Skin epidermis (tissue), 12 donors: ENCODE results near the gene ERCC5.

Experiments
- H3K27ac ChIP-seq, 21 experiments: fragments of 200-600 bp; sonication (generic) in 11 of 21; one replicate each; pipeline ENCODE4 v1.5.0; 2020; ENCODE audit warnings: mild to moderate bottlenecking in 3 of 21, inconsistent platforms in 2 of 21, moderate library complexity in 2 of 21
- H3K4me3 ChIP-seq, 7 experiments: fragments of 200-600 bp; sonication (generic) in 2 of 7; one replicate each; pipeline ENCODE4 v1.5.0; 2020; ENCODE audit warnings: inconsistent platforms in 2 of 7, mild to moderate bottlenecking in 2 of 7, moderate library complexity in 1 of 7

ERCC5 gene

GRCh38 chr13:102912599-102912998 is 66.8 kb downstream of the ERCC5 start:
- H3K27ac ChIP-seq = no peak overlapping the region

GRCh38 chr13:102913914-102914313 is 68.1 kb downstream of the ERCC5 start:
- no peak overlapping the region for H3K4me3 ChIP-seq
- H3K27ac ChIP-seq = no peak overlapping the region

More at GRCh38 chr13:102912599-102912998, 66.8 kb downstream of the ERCC5 start:
- H3K4me3 ChIP-seq = no peak overlapping the region

- no peak overlapping the region for H3K27ac ChIP-seq
- H3K4me3 ChIP-seq = no peak overlapping the region
Observed at GRCh38 chr13:102914339-102914930, 68.6 kb downstream of the ERCC5 start.

- H3K27ac ChIP-seq = no peak overlapping the region
- H3K4me3 ChIP-seq = no peak overlapping the region
Observed at GRCh38 chr13:102915393-102915930, 69.6 kb downstream of the ERCC5 start.

- H3K27ac ChIP-seq = no peak overlapping the region
- no peak overlapping the region for H3K4me3 ChIP-seq
Observed at GRCh38 chr13:102917019-102917418, 71.2 kb downstream of the ERCC5 start.

- H3K27ac ChIP-seq = no peak overlapping the region
- no peak overlapping the region for H3K4me3 ChIP-seq
Observed at GRCh38 chr13:102922184-102922583, 76.4 kb downstream of the ERCC5 start.
